ENCODE data around the gene CFP. TPM values are rescaled to one million over a fixed set of nuclear protein-coding genes. Genes with fewer than 3 reads are reported as not detected.

CFP gene
- total RNA-seq, 4 donors from 2014 or later = 0.60 to 10.0 (median 3.0) TPM

- H3K9me3 ChIP-seq = no peaks in the 10 kb centered on the region
- DNase-seq = no peak
- H3K36me3 ChIP-seq = no peaks in the 10 kb centered on the region
- H3K4me3 ChIP-seq = peak overlapping the region; percentile 13 to 68 (median 55)
- H3K27ac ChIP-seq = peak overlapping the region; percentile 89 to 99 (median 98)
- H3K27me3 ChIP-seq = no peaks in the 10 kb centered on the region
- intact Hi-C loops (cut with DNase I; ENCODE audit: low total_unique reads) (no loop called here), in situ Hi-C loops (cut with MboI; ENCODE audit: low pct_ligation_motif_present in 1 of 4, low pct_unique_long_range_greater_than_20kb in 1 of 4, low sequenced_read_pairs in 3 of 4) (no loop called here)
- TF ChIP-seq EP300 (IDR thresholded peaks at IDR 0.05; ENCODE audit: low read depth) = no peak
- TF ChIP-seq POLR2AphosphoS5 (IDR thresholded peaks at IDR 0.05) = no peak
- no peak for TF ChIP-seq CTCF (IDR thresholded peaks at IDR 0.05)
- no peak for TF ChIP-seq POLR2A (IDR thresholded peaks at IDR 0.05)
- peaks cover 0 to 3% (median 0%) of the 10 kb centered on the region in 4 donors for H3K4me1 ChIP-seq
- 55% methylated on average over 13 of the region's 13 CpGs; no CpG with 5 or more reads in 1 of the 2 donors for WGBS, 2 donors (ENCODE audit: low coverage in 1 of 2)
Measured at GRCh38 chrX:47658301-47658683, 28.6 kb upstream of the CFP start.

- TF ChIP-seq CTCF (IDR thresholded peaks at IDR 0.05) = no peak
- TF ChIP-seq POLR2AphosphoS5 (IDR thresholded peaks at IDR 0.05) = peak in 1 of 3 donors; percentile 5
- in situ Hi-C loops (cut with MboI; ENCODE audit: low pct_ligation_motif_present in 1 of 4, low pct_unique_long_range_greater_than_20kb in 1 of 4, low sequenced_read_pairs in 3 of 4) = no loop called here
- no peak for DNase-seq
- intact Hi-C loops (cut with DNase I; ENCODE audit: low total_unique reads) = no loop called here
- 51% methylated on average over 19 of the region's 19 CpGs; no CpG with 5 or more reads in 1 of the 2 donors for WGBS, 2 donors (ENCODE audit: low coverage in 1 of 2)
- Histone ChIP-seq H3K4me3 (peak overlapping the region in 3 of 4 donors; percentile 48 to 86 (median 78)), H3K36me3 (no peaks in the 10 kb centered on the region), H3K9me3 (no peaks in the 10 kb centered on the region), H3K27me3 (no peaks in the 10 kb centered on the region), H3K4me1 (peaks cover 0 to 18% (median 10%) of the 10 kb centered on the region in 4 donors), H3K27ac (peak overlapping the region; percentile 74 to 95 (median 92))
Measured at GRCh38 chrX:47651043-47651905, 21.5 kb upstream of the CFP start.

GRCh38 chrX:47650164-47651042, 20.7 kb upstream of the CFP start, which contains the start of gene ELK1:
ELK1 (minus strand) TSS chrX:47650563; CDS start chrX:47641441, 9,122 bp downstream.
- H3K4me3 ChIP-seq = peak within 1 kb of the TSS; percentile 48 to 86 (median 72)
- H3K36me3 ChIP-seq = no peaks in the 10 kb centered on the region
- in situ Hi-C loops (cut with MboI; ENCODE audit: low pct_ligation_motif_present in 1 of 4, low pct_unique_long_range_greater_than_20kb in 1 of 4, low sequenced_read_pairs in 3 of 4) = no loop called here
- intact Hi-C loops (cut with DNase I; ENCODE audit: low total_unique reads) = no loop called here
- no peaks in the 10 kb centered on the region for H3K9me3 ChIP-seq
- peak within 1 kb of the TSS; percentile 74 to 95 (median 92) for H3K27ac ChIP-seq
- TF ChIP-seq POLR2AphosphoS5 (IDR thresholded peaks at IDR 0.05) = peak; percentile 47 to 66 (median 64)
- no peak for TF ChIP-seq EP300 (IDR thresholded peaks at IDR 0.05; ENCODE audit: low read depth)
- TF ChIP-seq CTCF (IDR thresholded peaks at IDR 0.05) = no peak
- peak; percentile 67 for TF ChIP-seq POLR2A (IDR thresholded peaks at IDR 0.05)
- no peaks in the 10 kb centered on the region for H3K27me3 ChIP-seq
- DNase-seq = peak; percentile 94
- 52% methylated on average over 50 of the region's 65 CpGs; no CpG with 5 or more reads in 1 of the 2 donors for WGBS, 2 donors (ENCODE audit: low coverage in 1 of 2)
- peaks cover 0 to 18% (median 10%) of the 10 kb centered on the region in 4 donors for H3K4me1 ChIP-seq

- no peak for DNase-seq
- H3K4me3 ChIP-seq = peak overlapping the region; percentile 48 to 86 (median 72)
- in situ Hi-C loops (cut with MboI; ENCODE audit: low pct_ligation_motif_present in 1 of 4, low pct_unique_long_range_greater_than_20kb in 1 of 4, low sequenced_read_pairs in 3 of 4) (loop anchor here in 1 of 4 donors (10.0 kb wide), 1 partner anchor 85 kb away; the partner anchor contains the start of gene ARAF), intact Hi-C loops (cut with DNase I; ENCODE audit: low total_unique reads) (no loop called here)
- H3K27ac ChIP-seq = peak overlapping the region; percentile 74 to 95 (median 92)
- peaks cover 0 to 18% (median 10%) of the 10 kb centered on the region in 4 donors for H3K4me1 ChIP-seq
- no peaks in the 10 kb centered on the region for H3K9me3 ChIP-seq
- WGBS, 2 donors (ENCODE audit: low coverage in 1 of 2) = 30% methylated on average over 11 of the region's 11 CpGs; no CpG with 5 or more reads in 1 of the 2 donors
- H3K36me3 ChIP-seq = no peaks in the 10 kb centered on the region
- H3K27me3 ChIP-seq = no peaks in the 10 kb centered on the region
- TF ChIP-seq CTCF (IDR thresholded peaks at IDR 0.05) = no peak
- no peak for TF ChIP-seq EP300 (IDR thresholded peaks at IDR 0.05; ENCODE audit: low read depth)
- no peak for TF ChIP-seq POLR2AphosphoS5 (IDR thresholded peaks at IDR 0.05)
- TF ChIP-seq POLR2A (IDR thresholded peaks at IDR 0.05) = no peak
Measured at GRCh38 chrX:47649781-47650163, 20.0 kb upstream of the CFP start.
